Astrocyte (in vitro differentiated cells and primary cell): ENCODE measurements around the gene MAPK8IP1. TPM values are rescaled to one million over a fixed set of nuclear protein-coding genes. Genes with fewer than 3 reads are reported as not detected.
"Not testable (repeated sequence)": the region's sequence is repeated elsewhere in the genome, so short reads cannot be mapped to it uniquely, and the experiment has no call there.

Experiments used
- DNase-seq: peaks from one replicate; pipeline ENCODE4 v3.0.0-alpha.2; 2010; ENCODE audit warnings: low read depth
- FAIRE-seq: peaks from 2 replicates; lab custom pipeline; 2011; peaks lifted over from hg19 to GRCh38; lab: Jason Lieb, UNC
- H2AFZ ChIP-seq: 2 replicates; pipeline ENCODE4 v1.6.0; 2012; ENCODE audit warnings: low read depth, low read length, inconsistent platforms
- H3K27ac ChIP-seq: 2 replicates; pipeline ENCODE4 v1.5.1; 2011; ENCODE audit warnings: low read depth, low read length, inconsistent platforms
- H3K27me3 ChIP-seq: 2 replicates; pipeline ENCODE4 v1.6.0; 2011; ENCODE audit warnings: low read length, inconsistent platforms; ENCODE audit not compliant: insufficient read depth
- H3K36me3 ChIP-seq: 2 replicates; pipeline ENCODE4 v1.5.1; 2011; ENCODE audit warnings: low read length, inconsistent platforms; ENCODE audit not compliant: insufficient read depth
- H3K4me1 ChIP-seq: 2 replicates; pipeline ENCODE4 v1.5.1; 2011; ENCODE audit warnings: low read length, inconsistent platforms; ENCODE audit not compliant: insufficient read depth
- H3K4me2 ChIP-seq: 2 replicates; pipeline ENCODE4 v1.6.0; 2012; ENCODE audit warnings: low read length, inconsistent platforms
- H3K4me3 ChIP-seq: 2 replicates; pipeline ENCODE4 v1.5.1; 2011; ENCODE audit warnings: low read depth, mild to moderate bottlenecking, low read length, inconsistent platforms; ENCODE audit not compliant: insufficient read depth
- H3K79me2 ChIP-seq: 2 replicates; pipeline ENCODE4 v1.6.0; 2012; ENCODE audit warnings: mild to moderate bottlenecking, low read length, inconsistent platforms; ENCODE audit not compliant: insufficient read depth
- H3K9ac ChIP-seq: 2 replicates; pipeline ENCODE4 v1.6.0; 2012; ENCODE audit warnings: mild to moderate bottlenecking, low read length, inconsistent platforms
- H3K9me3 ChIP-seq: 2 replicates; pipeline ENCODE4 v1.5.1; 2012; ENCODE audit warnings: low read depth, mild to moderate bottlenecking, low read length, inconsistent platforms; ENCODE audit not compliant: insufficient read depth
- H4K20me1 ChIP-seq: 2 replicates; pipeline ENCODE4 v1.6.0; 2012; ENCODE audit warnings: low read length, inconsistent platforms; ENCODE audit not compliant: insufficient read depth
- H3K27ac Mint-ChIP-seq: one replicate; pipeline ENCODE4 v1.8.0; 2021; ENCODE audit warnings: mild to moderate bottlenecking, mixed read lengths; ENCODE audit not compliant: unreplicated experiment
- H3K27me3 Mint-ChIP-seq: one replicate; pipeline ENCODE4 v1.8.0; 2021; ENCODE audit warnings: low read depth, mixed read lengths; ENCODE audit not compliant: unreplicated experiment
- H3K36me3 Mint-ChIP-seq: one replicate; pipeline ENCODE4 v1.8.0; 2021; ENCODE audit warnings: low read depth, mixed read lengths; ENCODE audit not compliant: unreplicated experiment
- H3K4me1 Mint-ChIP-seq: one replicate; pipeline ENCODE4 v1.8.0; 2021; ENCODE audit warnings: low read depth, mixed read lengths; ENCODE audit not compliant: unreplicated experiment
- H3K4me3 Mint-ChIP-seq: one replicate; pipeline ENCODE4 v1.8.0; 2021; ENCODE audit warnings: mild to moderate bottlenecking, moderate library complexity, mixed read lengths; ENCODE audit not compliant: unreplicated experiment
- H3K9me3 Mint-ChIP-seq: one replicate; pipeline ENCODE4 v1.8.0; 2021; ENCODE audit warnings: mild to moderate bottlenecking, mixed read lengths; ENCODE audit not compliant: unreplicated experiment
- CTCF ChIP-seq: IDR thresholded peaks from 2 replicates; pipeline ENCODE4 v1.5.1; 2011; ENCODE audit warnings: low read depth, mild to moderate bottlenecking, inconsistent platforms, low read length, moderate library complexity; ENCODE audit not compliant: insufficient read depth
- EZH2 ChIP-seq: IDR thresholded peaks from 2 replicates; pipeline ENCODE4 v1.6.1; 2012; ENCODE audit warnings: mild to moderate bottlenecking, low read length, inconsistent platforms; ENCODE audit not compliant: insufficient read depth
- total RNA-seq: library from RNA; stranded (reverse); gene quantifications from 2 replicates; pipeline ENCODE4 v1.2.1, GENCODE V29; 2021

The MAPK8IP1 gene
- total RNA-seq, 1 donor from 2014 or later, result 14.7 TPM

DNA sequence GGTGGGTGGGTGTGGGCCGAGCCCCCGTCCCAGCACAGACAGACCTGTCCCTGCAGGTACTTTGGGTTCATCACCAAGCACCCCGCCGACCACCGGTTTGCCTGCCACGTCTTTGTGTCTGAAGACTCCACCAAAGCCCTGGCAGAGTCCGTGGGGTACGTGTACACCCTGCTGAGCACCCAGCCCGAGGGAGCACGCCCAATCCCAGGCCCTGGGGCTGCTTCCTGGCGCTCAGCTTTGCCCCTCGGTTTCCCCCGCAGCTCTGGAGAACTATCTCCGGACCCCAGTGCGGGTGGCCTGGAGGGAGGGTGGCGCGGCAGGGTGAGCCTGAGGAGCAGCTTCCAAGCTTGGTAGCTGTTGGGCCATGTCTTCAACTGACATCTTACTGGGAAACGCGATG, 19.6 kb downstream of the MAPK8IP1 start:
- H3K9me3 Mint-ChIP-seq, result peaks cover 2% of the 10 kb centered on the region
- H3K27me3 Mint-ChIP-seq, result no peaks in the 10 kb centered on the region
- no peak overlapping the region for H3K27ac Mint-ChIP-seq
- Histone ChIP-seq H3K27me3 (no peaks in the 10 kb centered on the region), H4K20me1 (peaks cover 23% of the 10 kb centered on the region), H3K4me3 (no peak overlapping the region), H3K9ac (no peak overlapping the region), H2AFZ (no peak overlapping the region), H3K27ac (no peak overlapping the region), H3K36me3 (no peaks in the 10 kb centered on the region), H3K4me1 (peaks cover 12% of the 10 kb centered on the region), H3K79me2 (no peaks in the 10 kb centered on the region), H3K4me2 (no peak overlapping the region), H3K9me3 (no peaks in the 10 kb centered on the region)
- H3K4me3 Mint-ChIP-seq, result no peak overlapping the region
- peaks cover 6% of the 10 kb centered on the region for H3K4me1 Mint-ChIP-seq
- FAIRE-seq, result no peak
- H3K36me3 Mint-ChIP-seq, result peaks cover 10% of the 10 kb centered on the region
- no peak for TF ChIP-seq CTCF
- no peak for DNase-seq

DNA sequence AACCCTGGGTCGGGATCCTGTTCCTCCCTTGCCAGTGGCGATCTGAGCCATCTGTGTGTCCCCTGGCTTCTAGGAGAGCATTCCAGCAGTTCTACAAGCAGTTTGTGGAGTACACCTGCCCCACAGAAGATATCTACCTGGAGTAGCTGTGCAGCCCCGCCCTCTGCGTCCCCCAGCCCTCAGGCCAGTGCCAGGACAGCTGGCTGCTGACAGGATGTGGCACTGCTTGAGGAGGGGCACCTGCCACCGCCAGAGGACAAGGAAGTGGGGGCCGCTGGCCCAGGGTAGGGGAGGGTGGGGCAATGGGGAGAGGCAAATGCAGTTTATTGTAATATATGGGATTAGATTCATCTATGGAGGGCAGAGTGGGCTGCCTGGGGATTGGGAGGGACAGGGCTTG, 20.1 kb downstream of the MAPK8IP1 start:
- H3K4me3 Mint-ChIP-seq, DNase-seq, H3K27me3 ChIP-seq, H3K9ac ChIP-seq, H3K4me3 ChIP-seq, H3K27ac Mint-ChIP-seq, H3K36me3 ChIP-seq, H3K4me1 ChIP-seq, H3K27me3 Mint-ChIP-seq, H3K79me2 ChIP-seq, H3K36me3 Mint-ChIP-seq, H3K27ac ChIP-seq, FAIRE-seq, H3K4me2 ChIP-seq, H3K4me1 Mint-ChIP-seq, H2AFZ ChIP-seq, H3K9me3 ChIP-seq, H3K9me3 Mint-ChIP-seq: not testable (repeated sequence)
- H4K20me1 ChIP-seq, result peaks cover 20% of the 10 kb centered on the region

DNA sequence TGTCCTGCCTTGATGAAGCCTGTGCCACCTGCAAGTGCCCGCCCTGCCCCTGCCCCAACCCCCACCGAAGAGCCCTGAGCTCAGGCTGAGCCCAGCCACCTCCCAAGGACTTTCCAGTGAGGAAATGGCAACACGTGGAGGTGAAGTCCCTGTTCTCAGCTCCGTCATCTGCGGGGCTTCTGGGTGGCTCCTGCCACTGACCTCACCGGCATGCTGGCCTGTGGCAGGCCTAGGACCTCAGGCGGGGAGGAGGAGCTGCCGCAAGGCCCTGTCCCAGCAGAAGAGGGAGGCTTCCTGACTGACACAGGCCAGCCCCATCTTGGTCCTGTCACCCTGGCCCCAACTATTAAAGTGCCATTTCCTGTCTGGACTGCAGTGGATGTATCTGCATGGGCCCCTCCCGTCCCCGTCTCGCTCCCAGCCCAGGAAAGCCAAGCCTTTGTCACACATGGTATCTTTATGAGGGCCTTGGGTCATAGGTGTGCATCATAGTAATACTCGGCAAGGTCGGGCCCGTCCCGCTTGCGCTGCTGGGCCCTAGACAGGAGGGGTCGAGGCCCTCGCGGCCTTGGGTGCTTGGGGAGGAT, 20.7 kb downstream of the MAPK8IP1 start:
- TF ChIP-seq CTCF (no peak), EZH2 (no peak)
- H3K9me3 Mint-ChIP-seq, result peaks cover 2% of the 10 kb centered on the region
- no peak overlapping the region for H3K4me3 Mint-ChIP-seq
- H3K27ac ChIP-seq, result no peak overlapping the region
- H3K27me3 Mint-ChIP-seq, result no peaks in the 10 kb centered on the region
- peaks cover 10% of the 10 kb centered on the region for H3K36me3 Mint-ChIP-seq
- no peak overlapping the region for H3K4me2 ChIP-seq
- no peak overlapping the region for H3K27ac Mint-ChIP-seq
- H3K27me3 ChIP-seq, result no peaks in the 10 kb centered on the region
- FAIRE-seq, result no peak
- H3K4me1 Mint-ChIP-seq, result no peaks in the 10 kb centered on the region
- peaks cover 14% of the 10 kb centered on the region for H4K20me1 ChIP-seq
- no peak for DNase-seq
- no peaks in the 10 kb centered on the region for H3K36me3 ChIP-seq
- H2AFZ ChIP-seq, result no peak overlapping the region
- H3K9me3 ChIP-seq, result no peaks in the 10 kb centered on the region
- H3K4me1 ChIP-seq, result peaks cover 2% of the 10 kb centered on the region
- no peak overlapping the region for H3K4me3 ChIP-seq
- H3K9ac ChIP-seq, result no peak overlapping the region
- H3K79me2 ChIP-seq, result no peaks in the 10 kb centered on the region
